Ovary (tissue), 3 donors: ENCODE results near the gene IP6K3.

Experiments
- EP300 ChIP-seq: sonication (generic); formaldehyde crosslinking; IDR thresholded peaks from one replicate; pipeline ENCODE4 v1.6.1; 2017; ENCODE audit warnings: antibody characterized with exemption
- TF ChIP-seq, protein P1 (sequence below), 3 donors: fragments of 450-650 bp in 2 of 3; fragments of 200-600 bp in 1 of 3; IDR thresholded peaks; one replicate each; pipeline versions ENCODE4 v1.5.1 to v1.8.0; 2016 to 2022; ENCODE audit warnings: antibody characterized with exemption in 3 of 3, mild to moderate bottlenecking in 1 of 3
- donor health status: DM: no; HTN: no; CAD: no.

DNA sequence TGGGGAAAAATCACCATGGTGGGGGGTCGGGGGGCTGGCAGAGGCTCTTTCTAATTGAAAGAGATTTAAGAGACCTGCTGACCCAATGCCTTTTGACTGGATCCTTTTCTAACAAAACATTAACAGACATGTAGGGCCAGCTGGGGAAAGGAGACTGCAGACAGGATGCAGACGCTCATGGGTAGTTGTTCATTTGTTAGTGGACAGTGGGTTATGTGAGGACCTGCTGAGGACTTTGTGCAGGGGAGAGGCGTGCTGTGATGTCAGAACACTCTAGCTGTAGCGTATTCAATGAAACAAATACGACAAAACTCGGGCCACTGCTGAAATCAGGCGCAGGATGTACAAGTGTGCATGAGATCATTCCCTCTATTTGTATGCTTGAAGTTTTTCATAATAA, 1.2 kb downstream of the IP6K3 start:
- no peak for TF ChIP-seq EP300
- TF ChIP-seq, protein P1, sequence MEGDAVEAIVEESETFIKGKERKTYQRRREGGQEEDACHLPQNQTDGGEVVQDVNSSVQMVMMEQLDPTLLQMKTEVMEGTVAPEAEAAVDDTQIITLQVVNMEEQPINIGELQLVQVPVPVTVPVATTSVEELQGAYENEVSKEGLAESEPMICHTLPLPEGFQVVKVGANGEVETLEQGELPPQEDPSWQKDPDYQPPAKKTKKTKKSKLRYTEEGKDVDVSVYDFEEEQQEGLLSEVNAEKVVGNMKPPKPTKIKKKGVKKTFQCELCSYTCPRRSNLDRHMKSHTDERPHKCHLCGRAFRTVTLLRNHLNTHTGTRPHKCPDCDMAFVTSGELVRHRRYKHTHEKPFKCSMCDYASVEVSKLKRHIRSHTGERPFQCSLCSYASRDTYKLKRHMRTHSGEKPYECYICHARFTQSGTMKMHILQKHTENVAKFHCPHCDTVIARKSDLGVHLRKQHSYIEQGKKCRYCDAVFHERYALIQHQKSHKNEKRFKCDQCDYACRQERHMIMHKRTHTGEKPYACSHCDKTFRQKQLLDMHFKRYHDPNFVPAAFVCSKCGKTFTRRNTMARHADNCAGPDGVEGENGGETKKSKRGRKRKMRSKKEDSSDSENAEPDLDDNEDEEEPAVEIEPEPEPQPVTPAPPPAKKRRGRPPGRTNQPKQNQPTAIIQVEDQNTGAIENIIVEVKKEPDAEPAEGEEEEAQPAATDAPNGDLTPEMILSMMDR (IDR thresholded peaks at IDR 0.05) = no peak
